Activated T-helper 2 cell treated with anti-CD3 and anti-CD28 coated beads, Interferon-gamma antibody, Interleukin-2, Interleukin-4, amounts not matched to agents 10 μg/mL and 5 μg/mL and 100 μg/mL, durations not matched to agents 14 hours and 24 hours and 36 hours (primary cell): ENCODE measurements around the gene MAOB. TPM values are rescaled to one million over a fixed set of nuclear protein-coding genes. Genes with fewer than 3 reads are reported as not detected.

ENCODE experiments used
- DNase-seq: peaks from one replicate; pipeline ENCODE4 v3.0.0; 2021; ENCODE audit warnings: low spot score
- H3K27ac Mint-ChIP-seq: one replicate; pipeline ENCODE4 v1.8.0; 2021; ENCODE audit warnings: mixed read lengths
- H3K27me3 Mint-ChIP-seq: one replicate; pipeline ENCODE4 v1.8.0; 2021; ENCODE audit warnings: low read depth, mixed read lengths
- H3K36me3 Mint-ChIP-seq: one replicate; pipeline ENCODE4 v1.8.0; 2021; ENCODE audit warnings: low read depth, mixed read lengths
- H3K4me1 Mint-ChIP-seq: one replicate; pipeline ENCODE4 v1.8.0; 2021; ENCODE audit warnings: low read depth, mixed read lengths
- H3K4me3 Mint-ChIP-seq: one replicate; pipeline ENCODE4 v1.8.0; 2021; ENCODE audit warnings: low read depth, mild to moderate bottlenecking, moderate library complexity, mixed read lengths
- H3K9me3 Mint-ChIP-seq: one replicate; pipeline ENCODE4 v1.8.0; 2021; ENCODE audit warnings: mixed read lengths
- intact Hi-C: fragments of 100-400 bp; cut with micrococcal nuclease; formaldehyde crosslinking; loops from one replicate; pipeline ENCODE4 v1.15.1; 2023
- total RNA-seq: library from RNA; stranded (reverse); gene quantifications from 2 replicates; pipeline ENCODE4 v1.2.3, GENCODE V29; 2022

MAOB gene
- total RNA-seq, 1 donor from 2014 or later = 10.3 TPM

- H3K4me3 Mint-ChIP-seq = no peak overlapping the region
- no peaks in the 10 kb centered on the region for H3K36me3 Mint-ChIP-seq
- H3K27me3 Mint-ChIP-seq = no peaks in the 10 kb centered on the region
- DNase-seq = no peak
- H3K4me1 Mint-ChIP-seq = peaks cover 2% of the 10 kb centered on the region
- intact Hi-C loops = no loop called here
- no peak overlapping the region for H3K27ac Mint-ChIP-seq
- H3K9me3 Mint-ChIP-seq = no peaks in the 10 kb centered on the region
These were observed 34.9 kb downstream of the MAOB start for GRCh38 chrX:43847352-43847751.

DNA sequence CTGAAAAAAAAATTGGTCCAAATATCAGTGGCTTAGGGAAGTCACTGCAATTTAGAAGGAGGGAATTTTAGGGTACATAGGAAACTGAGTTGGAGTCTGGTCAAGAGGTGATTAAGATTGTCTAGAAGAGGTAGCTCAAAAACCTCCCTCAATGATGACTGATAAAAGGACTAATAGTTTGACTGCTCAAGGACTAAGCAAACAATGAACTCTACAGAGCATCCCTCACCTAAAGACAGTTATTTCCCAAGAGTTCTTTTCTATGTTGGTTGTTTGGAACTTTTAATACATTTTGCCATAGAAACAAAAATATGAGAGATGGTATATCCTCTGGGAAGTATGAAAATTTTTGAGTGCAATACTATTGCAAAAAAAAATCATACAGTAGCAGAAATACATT is 35.7 kb downstream of the MAOB start:
- H3K36me3 Mint-ChIP-seq = no peaks in the 10 kb centered on the region
- no peaks in the 10 kb centered on the region for H3K9me3 Mint-ChIP-seq
- intact Hi-C loops = no loop called here

DNA sequence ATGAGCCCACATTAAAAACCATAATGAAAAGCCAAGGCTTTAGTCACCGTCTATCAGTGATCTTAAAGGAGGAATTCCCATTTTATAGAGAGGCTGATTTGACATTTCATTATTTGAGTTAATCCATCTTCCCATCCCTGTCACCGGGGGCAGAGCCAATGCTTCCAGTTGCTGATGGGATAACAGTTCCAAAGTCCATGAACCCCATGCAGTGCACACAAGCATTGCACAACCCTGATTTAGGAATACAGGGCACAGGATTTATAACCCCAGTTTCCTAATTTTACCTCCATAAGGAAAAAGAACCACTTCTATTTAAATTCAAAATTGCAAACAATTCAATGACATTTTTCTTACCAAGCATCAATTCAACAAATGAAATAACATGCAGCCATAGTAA is 36.5 kb downstream of the MAOB start:
- Mint-ChIP-seq H3K27me3 (no peaks in the 10 kb centered on the region), H3K4me1 (peaks cover 2% of the 10 kb centered on the region), H3K27ac (no peak overlapping the region), H3K36me3 (no peaks in the 10 kb centered on the region), H3K9me3 (no peaks in the 10 kb centered on the region), H3K4me3 (no peak overlapping the region)
- intact Hi-C loops = no loop called here
- DNase-seq = no peak

More for the DNA sequence above, 35.7 kb downstream of the MAOB start:
- peaks cover 2% of the 10 kb centered on the region for H3K4me1 Mint-ChIP-seq
- H3K27me3 Mint-ChIP-seq = no peaks in the 10 kb centered on the region
- H3K27ac Mint-ChIP-seq = no peak overlapping the region
- H3K4me3 Mint-ChIP-seq = no peak overlapping the region
- DNase-seq = no peak

GRCh38 chrX:43840265-43840664 is 42.0 kb downstream of the MAOB start:
- Mint-ChIP-seq H3K27me3 (no peaks in the 10 kb centered on the region), H3K4me3 (no peak overlapping the region), H3K9me3 (no peaks in the 10 kb centered on the region), H3K4me1 (peaks cover 14% of the 10 kb centered on the region), H3K36me3 (no peaks in the 10 kb centered on the region), H3K27ac (no peak overlapping the region)
- intact Hi-C loops = no loop called here
- no peak for DNase-seq

- Mint-ChIP-seq H3K27me3 (no peaks in the 10 kb centered on the region), H3K4me3 (no peak overlapping the region), H3K36me3 (no peaks in the 10 kb centered on the region), H3K4me1 (peaks cover 22% of the 10 kb centered on the region), H3K9me3 (no peaks in the 10 kb centered on the region), H3K27ac (no peak overlapping the region)
- DNase-seq = no peak
- intact Hi-C loops = loop anchor here (10.0 kb wide), 2 partner anchors 108 to 408 kb away; no protein-coding TSS in a partner anchor
These were observed 45.6 kb downstream of the MAOB start for GRCh38 chrX:43836435-43837184.

- DNase-seq = no peak
- Mint-ChIP-seq H3K4me1 (peaks cover 22% of the 10 kb centered on the region), H3K27me3 (no peaks in the 10 kb centered on the region), H3K27ac (no peak overlapping the region), H3K4me3 (no peak overlapping the region), H3K9me3 (no peaks in the 10 kb centered on the region), H3K36me3 (no peaks in the 10 kb centered on the region)
- intact Hi-C loops = loop anchor here (10.0 kb wide), 2 partner anchors 109 to 409 kb away; no protein-coding TSS in a partner anchor
These were observed 46.7 kb downstream of the MAOB start for GRCh38 chrX:43835559-43835958.

DNA sequence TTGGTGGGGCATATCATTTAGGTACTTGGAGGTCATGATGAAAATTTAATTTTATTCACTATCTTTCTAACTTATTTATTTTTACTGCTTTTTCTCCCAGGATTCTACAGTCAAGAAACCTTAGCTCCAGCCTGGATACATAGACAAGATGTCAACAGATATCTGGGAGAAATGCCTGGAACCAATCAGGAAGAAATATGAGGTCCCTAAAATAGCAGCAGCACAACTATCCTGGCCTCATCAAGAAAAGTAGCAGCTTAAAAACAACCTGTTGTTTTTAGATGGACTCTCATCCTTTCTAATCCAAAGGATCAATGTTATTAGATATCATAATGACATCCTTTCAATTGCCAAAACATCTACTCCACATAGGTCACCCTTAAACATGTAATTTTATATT is 54.5 kb downstream of the MAOB start:
- H3K4me1 Mint-ChIP-seq = peaks cover 2% of the 10 kb centered on the region
- H3K36me3 Mint-ChIP-seq = no peaks in the 10 kb centered on the region
- H3K4me3 Mint-ChIP-seq = no peak overlapping the region
- intact Hi-C loops = no loop called here
- no peak for DNase-seq
- H3K27ac Mint-ChIP-seq = no peak overlapping the region
- no peaks in the 10 kb centered on the region for H3K27me3 Mint-ChIP-seq
- H3K9me3 Mint-ChIP-seq = no peaks in the 10 kb centered on the region

DNA sequence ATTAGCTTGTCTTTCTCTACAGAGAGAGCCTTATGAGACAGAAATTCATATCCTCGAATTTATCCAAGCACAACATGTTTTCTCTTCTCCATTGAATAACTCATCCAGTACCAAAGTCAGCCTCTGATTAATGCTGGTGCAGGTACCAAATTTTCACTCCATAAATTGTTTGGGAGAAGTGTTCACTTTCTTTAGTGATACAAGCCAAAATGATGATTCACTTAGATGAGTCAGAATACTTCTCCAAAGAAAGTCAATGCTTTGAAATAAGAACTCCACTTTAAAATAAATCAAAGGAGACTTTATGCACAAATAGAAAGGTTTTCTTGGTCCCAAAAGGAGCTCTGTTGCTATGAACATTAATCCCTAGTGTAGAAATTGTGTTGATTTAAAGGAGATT is 60.2 kb downstream of the MAOB start:
- intact Hi-C loops = no loop called here
- peaks cover 3% of the 10 kb centered on the region for H3K36me3 Mint-ChIP-seq
- no peaks in the 10 kb centered on the region for H3K27me3 Mint-ChIP-seq
- H3K9me3 Mint-ChIP-seq = no peaks in the 10 kb centered on the region
- H3K27ac Mint-ChIP-seq = no peak overlapping the region
- DNase-seq = no peak
- no peak overlapping the region for H3K4me3 Mint-ChIP-seq
- peaks cover 7% of the 10 kb centered on the region for H3K4me1 Mint-ChIP-seq

DNA sequence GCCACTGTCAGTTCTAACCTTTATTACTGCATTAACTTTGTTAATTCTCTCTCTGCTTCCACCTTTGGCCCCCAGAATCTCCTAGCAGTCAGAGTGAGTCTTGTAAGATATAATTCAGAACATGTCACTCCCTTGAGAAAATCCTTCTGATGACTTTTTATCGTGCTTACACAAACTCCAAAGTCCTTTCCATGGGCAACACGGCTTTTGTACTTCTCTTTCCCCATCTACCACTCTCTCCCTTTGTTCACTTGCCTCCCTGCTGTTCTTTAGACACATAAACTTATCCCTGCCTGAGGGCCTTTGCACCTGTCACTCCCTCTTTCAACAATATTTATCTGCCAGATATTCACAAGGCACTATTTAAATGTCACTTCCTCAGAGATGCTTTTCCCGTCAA is 64.8 kb downstream of the MAOB start:
- peaks cover 32% of the 10 kb centered on the region for H3K4me1 Mint-ChIP-seq
- intact Hi-C loops = loop anchor here (10.0 kb wide), 1 partner anchor 67 kb away; the partner anchor contains the start of gene MAOB
- no peaks in the 10 kb centered on the region for H3K9me3 Mint-ChIP-seq
- no peak for DNase-seq
- no peak overlapping the region for H3K27ac Mint-ChIP-seq
- H3K36me3 Mint-ChIP-seq = peaks cover 8% of the 10 kb centered on the region
- no peak overlapping the region for H3K4me3 Mint-ChIP-seq
- no peaks in the 10 kb centered on the region for H3K27me3 Mint-ChIP-seq

DNA sequence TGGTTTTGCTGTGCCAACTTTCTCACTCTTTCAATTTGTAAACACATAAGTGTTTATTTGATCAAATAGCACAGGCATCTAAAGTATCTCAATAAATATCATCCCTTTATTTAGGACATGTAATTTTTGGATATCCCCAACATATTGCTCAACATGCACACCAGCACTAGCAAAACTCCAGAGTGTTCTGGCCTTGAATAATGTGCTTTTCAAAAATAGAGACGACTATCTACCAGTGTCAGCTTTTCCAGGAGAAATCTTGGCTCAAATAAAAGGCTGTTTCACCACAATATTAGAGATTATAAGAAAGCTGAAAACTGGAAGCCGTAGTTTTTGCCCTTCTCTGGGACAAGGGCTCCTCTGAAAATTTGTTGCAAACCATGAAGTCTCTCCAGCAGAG is 67.0 kb downstream of the MAOB start:
- H3K9me3 Mint-ChIP-seq = peaks cover 5% of the 10 kb centered on the region
- H3K27me3 Mint-ChIP-seq = no peaks in the 10 kb centered on the region
- H3K4me3 Mint-ChIP-seq = no peak overlapping the region

GRCh38 chrX:43813898-43814297 is 68.4 kb downstream of the MAOB start:
- intact Hi-C loops = loop anchor here (1.0 to 10.0 kb wide), 3 partner anchors 10 to 71 kb away; partner anchors contain the start of gene MAOB
- Mint-ChIP-seq H3K27ac (peak overlapping the region; percentile 81), H3K27me3 (no peaks in the 10 kb centered on the region), H3K4me3 (no peak overlapping the region), H3K36me3 (peaks cover 20% of the 10 kb centered on the region), H3K4me1 (peaks cover 46% of the 10 kb centered on the region), H3K9me3 (peaks cover 5% of the 10 kb centered on the region)
- DNase-seq = peak; percentile 12

More for the DNA sequence above, 67.0 kb downstream of the MAOB start:
- intact Hi-C loops = loop anchor here (10.0 kb wide), 1 partner anchor 70 kb away; the partner anchor contains the start of gene MAOB
- H3K4me1 Mint-ChIP-seq = peaks cover 40% of the 10 kb centered on the region
- no peak for DNase-seq
- H3K27ac Mint-ChIP-seq = no peak overlapping the region
- peaks cover 19% of the 10 kb centered on the region for H3K36me3 Mint-ChIP-seq

GRCh38 chrX:43813319-43813718 is 68.9 kb downstream of the MAOB start:
- H3K4me1 Mint-ChIP-seq = peaks cover 47% of the 10 kb centered on the region
- intact Hi-C loops = loop anchor here (1.0 to 10.0 kb wide), 3 partner anchors 9 to 71 kb away; partner anchors contain the start of gene MAOB
- peak overlapping the region; percentile 81 for H3K27ac Mint-ChIP-seq
- H3K9me3 Mint-ChIP-seq = peaks cover 5% of the 10 kb centered on the region
- no peak overlapping the region for H3K4me3 Mint-ChIP-seq
- no peak for DNase-seq
- no peaks in the 10 kb centered on the region for H3K27me3 Mint-ChIP-seq
- H3K36me3 Mint-ChIP-seq = peaks cover 23% of the 10 kb centered on the region

DNA sequence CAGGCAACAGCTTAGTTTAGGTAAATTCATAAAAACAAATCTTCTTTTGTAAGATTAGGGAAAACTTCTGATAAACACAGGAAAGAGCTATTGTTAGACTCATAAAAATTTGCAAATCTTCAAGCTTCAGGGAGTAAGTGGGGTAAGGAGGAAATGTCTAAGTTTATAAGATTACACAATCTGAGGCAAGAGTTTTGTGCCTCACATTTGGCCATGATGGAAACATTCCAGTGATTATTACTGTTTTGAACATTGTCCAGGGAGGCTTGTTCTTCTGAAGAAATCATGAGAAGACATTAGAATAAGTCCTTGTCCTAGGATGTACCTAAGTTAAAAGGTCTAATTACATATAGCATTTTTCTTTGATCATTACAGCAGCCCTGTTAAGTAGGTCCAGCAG is 72.8 kb downstream of the MAOB start:
- intact Hi-C loops = loop anchor here (5.0 kb wide), 1 partner anchor 167 kb away; no protein-coding TSS in a partner anchor
- H3K27ac Mint-ChIP-seq = peak overlapping the region; percentile 56
- H3K4me3 Mint-ChIP-seq = no peak overlapping the region
- H3K9me3 Mint-ChIP-seq = peaks cover 11% of the 10 kb centered on the region
- no peak for DNase-seq
- H3K36me3 Mint-ChIP-seq = peaks cover 38% of the 10 kb centered on the region
- H3K4me1 Mint-ChIP-seq = peaks cover 62% of the 10 kb centered on the region
- no peaks in the 10 kb centered on the region for H3K27me3 Mint-ChIP-seq
